Thoracic aorta (tissue), 2 donors: ENCODE results near the gene ZBTB4. TPM values are rescaled to one million over a fixed set of nuclear protein-coding genes. Genes with fewer than 3 reads are reported as not detected.

Experiments used
- ATAC-seq: fragments of 150-250 bp; one replicate; pipeline ENCODE4 v1.8.0; 2017; ENCODE audit warnings: low read depth; ENCODE audit not compliant: insufficient number of reproducible peaks, low FRiP score
- DNase-seq: peaks from one replicate; pipeline ENCODE4 v3.0.0-alpha.2; 2020; ENCODE audit warnings: low spot score
- H3K27ac ChIP-seq, 2 donors: fragments of 200-600 bp; sonication (generic); 1 replicate in 1 of 2; 2 replicates in 1 of 2; pipeline ENCODE4 v1.5.1; 2016; ENCODE audit warnings: mild to moderate bottlenecking in 2 of 2, moderate library complexity in 2 of 2
- H3K27me3 ChIP-seq: fragments of 200-600 bp; sonication (generic); replicated peaks from 2 replicates; pipeline ENCODE4 v1.6.0; 2016; ENCODE audit warnings: mild to moderate bottlenecking; ENCODE audit not compliant: insufficient read depth
- H3K36me3 ChIP-seq: fragments of 200-600 bp; sonication (generic); one replicate; pipeline ENCODE4 v1.5.1; 2016
- H3K4me1 ChIP-seq, 2 donors: fragments of 200-600 bp; sonication (generic); 1 replicate in 1 of 2; 2 replicates in 1 of 2; pipeline versions ENCODE4 v1.5.1 to v1.6.0; 2016; ENCODE audit warnings: low read depth in 2 of 2, mild to moderate bottlenecking in 1 of 2; ENCODE audit not compliant: control insufficient read depth in 1 of 2
- H3K4me3 ChIP-seq: fragments of 200-600 bp; sonication (generic); 2 replicates; pipeline ENCODE4 v1.5.1; 2016; ENCODE audit warnings: mild to moderate bottlenecking
- H3K9me3 ChIP-seq: fragments of 200-600 bp; sonication (generic); 2 replicates; pipeline ENCODE4 v1.5.1; 2016
- CTCF ChIP-seq: fragments of 200-600 bp; sonication (generic); IDR thresholded peaks from one replicate; pipeline ENCODE4 v1.5.1; 2019; ENCODE audit warnings: antibody characterized with exemption
- total RNA-seq, 2 donors: library from RNA; depleted of rRNA; stranded (reverse); fragments of >200 nt; gene quantifications; one replicate each; pipeline versions ENCODE4 v1.1.0 to v1.2.3, GENCODE V29; 2016

The ZBTB4 gene
- total RNA-seq, 2 donors from 2014 or later = 56.2 to 72.3 TPM

- Histone ChIP-seq H3K4me1 (peaks cover 0 to 12% of the 10 kb centered on the region in 2 donors), H3K4me3 (no peak overlapping the region), H3K9me3 (no peaks in the 10 kb centered on the region), H3K27me3 (no peaks in the 10 kb centered on the region), H3K36me3 (peaks cover 31% of the 10 kb centered on the region), H3K27ac (peak overlapping the region in 1 of 2 donors; percentile 19)
- ATAC-seq (no peak), DNase-seq (no peak)
- no peak for TF ChIP-seq CTCF
These were observed 19.4 kb downstream of the ZBTB4 start for GRCh38 chr17:7459961-7460545.

GRCh38 chr17:7448461-7448860, 31.0 kb downstream of the ZBTB4 start:
- no peak for TF ChIP-seq CTCF
- Histone ChIP-seq H3K27ac (no peak overlapping the region), H3K4me3 (no peak overlapping the region), H3K27me3 (peaks cover 11% of the 10 kb centered on the region), H3K36me3 (no peaks in the 10 kb centered on the region), H3K9me3 (no peaks in the 10 kb centered on the region), H3K4me1 (peaks cover 7 to 22% of the 10 kb centered on the region in 2 donors)
- ATAC-seq = no peak
- DNase-seq = no peak

GRCh38 chr17:7445619-7445968, 33.8 kb downstream of the ZBTB4 start:
- Histone ChIP-seq H3K9me3 (no peaks in the 10 kb centered on the region), H3K27ac (no peak overlapping the region), H3K4me1 (peaks cover 7 to 26% of the 10 kb centered on the region in 2 donors), H3K27me3 (peaks cover 11% of the 10 kb centered on the region), H3K36me3 (no peaks in the 10 kb centered on the region), H3K4me3 (peak overlapping the region; percentile 71)
- TF ChIP-seq CTCF = no peak
- ATAC-seq (no peak), DNase-seq (no peak)

- H3K4me1 ChIP-seq = peaks cover 10 to 32% of the 10 kb centered on the region in 2 donors
- no peaks in the 10 kb centered on the region for H3K9me3 ChIP-seq
- no peak for TF ChIP-seq CTCF
- H3K4me3 ChIP-seq = peak within 1 kb of the TSS; percentile 71
- H3K36me3 ChIP-seq = no peaks in the 10 kb centered on the region
- H3K27ac ChIP-seq = no peak within 1 kb of the TSS
- ATAC-seq = no peak
- DNase-seq = no peak
- H3K27me3 ChIP-seq = peaks cover 11% of the 10 kb centered on the region
These were observed 34.5 kb downstream of the ZBTB4 start, which contains the start of gene CHRNB1 for GRCh38 chr17:7444682-7445618. CHRNB1 (plus strand) TSS chr17:7445061; CDS start chr17:7445128, 67 bp downstream.
